SK-MEL-5 (cell line): ENCODE results near the gene BTRC. TPM values are rescaled to one million over a fixed set of nuclear protein-coding genes. Genes with fewer than 3 reads are reported as not detected.
"Not testable (repeated sequence)": the region's sequence is repeated elsewhere in the genome, so short reads cannot be mapped to it uniquely, and the experiment has no call there.

Experiments used
- DNase-seq: peaks from one replicate; pipeline ENCODE4 v3.0.0-alpha.2; 2016; ENCODE audit warnings: low read depth, low spot score
- in situ Hi-C: cut with HindIII; loops from 2 replicates; pipeline ENCODE4 v1.10.0; 2016; ENCODE audit warnings: low sequenced_read_pairs, high pct_unique_total_duplicates, low pct_unique_long_range_greater_than_20kb
- total RNA-seq: library from RNA; depleted of rRNA; stranded (reverse); fragments of >200 nt; shearing (Covaris generic); gene quantifications from 2 replicates; pipeline ENCODE4 v1.2.3, GENCODE V29; 2014

The BTRC gene
- total RNA-seq, 1 experiment from 2014 or later: 6.3 TPM

GRCh38 chr10:101334259-101334658 is 19.7 kb upstream of the BTRC start:
- DNase-seq, in situ Hi-C loops: not testable (repeated sequence)

DNA sequence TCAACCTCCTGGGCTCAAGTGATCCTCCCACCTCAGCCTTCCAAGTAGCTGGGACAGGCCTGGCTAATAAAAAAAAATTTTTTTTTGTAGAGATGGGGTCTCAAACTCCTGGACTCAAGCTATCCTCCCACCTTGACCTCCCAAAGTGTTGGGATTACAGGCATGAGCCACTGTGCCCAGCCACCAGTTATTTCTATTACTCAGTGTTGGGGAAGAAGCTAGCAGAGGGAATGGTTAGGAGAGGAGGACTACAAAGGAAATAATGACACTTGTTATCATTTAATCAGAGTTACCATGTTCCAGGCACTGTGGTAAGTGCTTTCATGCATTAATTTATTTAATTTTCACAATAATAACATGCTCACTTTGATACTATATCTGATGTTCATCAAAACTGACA is 17.6 kb upstream of the BTRC start:
- in situ Hi-C loops: no loop called here

GRCh38 chr10:101337836-101338235 is 16.1 kb upstream of the BTRC start:
- in situ Hi-C loops: no loop called here

More for the DNA sequence above, 17.6 kb upstream of the BTRC start:
- DNase-seq: no peak

DNA sequence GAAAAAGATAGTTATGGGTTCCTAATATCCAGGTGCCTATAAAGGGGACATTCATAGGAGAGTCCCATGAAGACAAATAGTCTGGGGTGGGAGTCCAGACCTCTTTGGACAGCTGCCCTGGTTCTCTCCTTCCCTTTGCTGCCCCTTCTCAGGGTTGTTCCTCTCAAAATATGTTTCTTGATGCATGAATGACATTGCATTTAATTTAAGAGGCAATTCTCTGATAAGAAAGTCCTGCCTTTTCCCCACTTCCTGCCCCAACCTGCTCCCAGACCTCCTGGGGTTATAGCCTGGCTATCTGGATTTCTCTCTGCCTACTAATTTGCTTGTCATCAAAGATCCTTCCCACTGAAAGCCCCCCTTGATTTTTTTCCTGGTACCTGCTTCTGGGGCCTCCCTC is 12.5 kb upstream of the BTRC start:
- in situ Hi-C loops: no loop called here
- DNase-seq: no peak

More at GRCh38 chr10:101337836-101338235, 16.1 kb upstream of the BTRC start:
- peak; percentile 73 for DNase-seq

- in situ Hi-C loops: no loop called here
- DNase-seq: no peak
Measured at GRCh38 chr10:101346177-101346576, 7.8 kb upstream of the BTRC start.

DNA sequence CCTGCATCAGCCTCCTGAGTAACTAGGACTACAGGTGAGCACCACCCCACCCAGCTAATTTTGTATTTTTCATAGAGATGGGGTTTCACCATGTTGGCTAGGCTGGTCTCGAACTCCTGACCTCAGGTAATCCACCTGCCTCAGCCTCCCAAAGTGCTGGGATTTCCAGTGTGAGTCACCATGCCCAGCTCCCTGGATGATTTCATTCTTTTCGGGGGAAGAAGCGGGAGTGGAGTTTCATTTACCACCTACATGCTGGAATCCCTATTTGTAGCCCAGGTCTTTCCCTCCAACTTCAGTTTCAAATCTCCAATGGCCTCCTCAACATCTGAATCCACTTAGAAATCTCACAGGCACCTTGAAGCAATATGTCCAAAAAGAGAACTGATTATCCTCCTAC is 2.9 kb upstream of the BTRC start:
- in situ Hi-C loops: no loop called here
- no peak for DNase-seq

GRCh38 chr10:101351477-101351876 is 2.5 kb upstream of the BTRC start:
- no peak for DNase-seq
- in situ Hi-C loops: no loop called here

- DNase-seq, in situ Hi-C loops: not testable (repeated sequence)
Measured at GRCh38 chr10:101352857-101353256, 1.1 kb upstream of the BTRC start.

GRCh38 chr10:101354328-101355071 is 535 bp downstream of the BTRC start:
- peak; percentile 13 for DNase-seq
- in situ Hi-C loops: no loop called here

DNA sequence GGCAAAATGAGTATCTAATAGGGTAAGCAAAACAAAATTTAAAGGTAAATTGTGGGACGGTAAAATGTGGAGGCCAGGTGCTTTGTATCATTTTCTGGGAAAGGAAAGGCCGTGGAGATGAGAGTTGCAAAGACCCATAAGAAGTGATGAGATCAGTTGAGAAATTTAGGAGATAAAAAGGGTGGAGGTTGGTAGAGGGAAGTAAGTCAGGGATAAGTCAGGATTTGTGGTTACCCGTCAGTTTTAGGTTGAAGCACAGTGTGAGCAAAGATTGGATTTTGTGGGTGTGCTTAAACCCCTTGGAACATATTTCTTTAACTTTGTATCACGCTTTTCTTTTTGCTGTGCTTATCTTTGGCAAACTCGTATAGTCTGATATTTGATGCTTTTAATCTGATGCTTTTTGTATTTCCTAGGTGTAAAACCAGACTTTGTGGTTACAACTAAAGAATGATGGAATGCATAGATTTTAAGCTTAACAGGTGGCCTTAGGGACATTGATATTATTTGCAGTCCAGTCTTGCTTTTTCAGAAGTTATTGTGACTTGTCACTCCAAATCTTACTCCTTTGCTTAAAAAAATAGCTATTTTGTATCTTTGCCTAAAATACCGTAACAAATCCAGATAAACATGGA is 1.2 kb downstream of the BTRC start:
- no peak for DNase-seq
- in situ Hi-C loops: no loop called here

DNA sequence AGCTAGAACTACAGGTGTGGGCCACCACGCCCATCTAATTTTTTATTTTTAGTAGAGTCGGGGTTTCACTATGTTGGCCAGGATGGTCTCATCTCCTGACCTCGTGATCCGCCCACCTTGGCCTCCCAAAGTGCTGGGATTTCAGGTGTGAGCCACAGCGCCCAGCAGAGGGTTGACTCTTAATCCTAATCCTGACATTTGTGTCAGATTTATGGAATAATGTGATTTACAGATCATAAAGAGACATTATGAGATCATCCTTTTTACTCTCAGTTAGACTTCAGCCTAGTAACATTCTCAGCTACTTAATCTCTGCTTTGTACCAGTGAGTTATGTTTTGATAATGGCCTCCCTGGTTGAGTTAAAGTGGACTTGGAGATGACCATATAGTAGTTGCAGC is 2.2 kb downstream of the BTRC start:
- in situ Hi-C loops: no loop called here
- no peak for DNase-seq

GRCh38 chr10:101357958-101358357 is 4.0 kb downstream of the BTRC start:
- DNase-seq: no peak
- in situ Hi-C loops: no loop called here

- in situ Hi-C loops: no loop called here
- DNase-seq: no peak
Measured at GRCh38 chr10:101358706-101359300, 4.8 kb downstream of the BTRC start.

DNA sequence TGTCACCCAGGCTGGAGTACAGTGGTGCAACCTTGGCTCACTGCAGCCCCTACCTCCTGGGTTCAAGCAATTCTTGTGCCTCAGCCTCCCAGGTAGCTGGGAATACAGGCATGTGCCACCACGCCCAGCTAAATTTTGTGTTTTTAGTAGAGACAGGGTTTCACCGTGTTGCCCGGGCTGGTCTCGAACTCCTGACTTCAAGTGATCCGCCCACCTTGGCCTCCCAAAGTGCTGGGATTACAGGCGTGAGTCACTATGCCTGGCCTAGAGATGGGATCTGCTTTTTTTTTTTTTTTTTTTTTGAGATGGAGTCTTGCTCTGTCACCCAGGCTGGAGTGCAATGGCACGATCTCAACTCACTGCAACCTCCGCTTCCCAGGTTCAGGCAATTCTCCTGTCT is 6.1 kb downstream of the BTRC start:
- in situ Hi-C loops: not testable (repeated sequence)

GRCh38 chr10:101360841-101361240 is 6.9 kb downstream of the BTRC start:
- DNase-seq, in situ Hi-C loops: not testable (repeated sequence)

More for the DNA sequence above, 6.1 kb downstream of the BTRC start:
- not testable (repeated sequence) for DNase-seq

DNA sequence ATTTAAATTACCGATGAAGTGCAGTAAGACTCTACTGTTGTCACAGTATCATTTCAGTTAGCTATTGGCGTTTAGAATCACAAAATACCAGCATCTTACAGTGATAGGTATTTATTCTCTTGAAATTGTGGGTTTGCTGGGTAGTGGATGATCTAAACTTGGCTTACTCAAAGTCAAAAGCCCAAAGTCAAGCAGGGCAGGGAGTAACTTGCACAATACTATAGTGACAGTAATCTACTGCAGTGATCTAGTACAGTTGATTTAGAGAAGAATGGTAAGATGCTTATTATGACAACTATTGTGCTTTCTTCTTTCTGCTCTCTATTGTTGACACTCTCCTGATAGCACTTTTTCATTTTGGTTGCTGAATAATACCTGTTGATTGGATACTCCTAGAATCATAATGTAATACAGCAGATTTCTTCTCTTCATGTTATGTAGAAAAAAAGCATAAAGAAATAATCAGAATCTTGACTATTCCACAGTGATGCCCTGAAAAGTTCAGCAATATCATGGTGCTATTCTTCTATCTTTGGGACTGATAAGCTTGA is 10.0 kb downstream of the BTRC start:
- no peak for DNase-seq
- in situ Hi-C loops: no loop called here

DNA sequence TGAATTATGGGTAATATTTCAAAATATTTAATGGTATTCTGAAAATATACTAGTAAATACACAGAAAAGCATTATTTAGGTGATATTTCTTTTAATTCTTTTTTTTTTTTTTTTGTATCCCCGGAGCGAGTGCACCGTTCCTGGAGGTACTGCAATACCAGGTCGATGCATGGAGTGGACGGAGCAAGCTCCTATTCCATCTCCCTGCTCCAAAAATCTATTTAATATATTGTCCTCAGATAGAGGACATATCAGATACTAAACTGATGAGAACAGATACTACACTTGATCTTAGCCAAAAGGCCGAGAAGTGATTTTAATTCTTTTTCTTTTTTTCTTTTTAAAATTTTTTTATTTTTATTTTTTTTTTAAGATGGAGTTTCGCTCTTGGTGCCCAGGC is 10.8 kb downstream of the BTRC start:
- DNase-seq: no peak
- in situ Hi-C loops: no loop called here

- no peak for DNase-seq
- in situ Hi-C loops: no loop called here
Measured at GRCh38 chr10:101367569-101368453, 13.8 kb downstream of the BTRC start.
